RPMI8226 (cell line): Measurements from ENCODE around the gene TNNC1.

Experiments
- DNase-seq: peaks from one replicate; pipeline ENCODE4 v3.0.0-alpha.2; 2015

The TNNC1 gene

DNA sequence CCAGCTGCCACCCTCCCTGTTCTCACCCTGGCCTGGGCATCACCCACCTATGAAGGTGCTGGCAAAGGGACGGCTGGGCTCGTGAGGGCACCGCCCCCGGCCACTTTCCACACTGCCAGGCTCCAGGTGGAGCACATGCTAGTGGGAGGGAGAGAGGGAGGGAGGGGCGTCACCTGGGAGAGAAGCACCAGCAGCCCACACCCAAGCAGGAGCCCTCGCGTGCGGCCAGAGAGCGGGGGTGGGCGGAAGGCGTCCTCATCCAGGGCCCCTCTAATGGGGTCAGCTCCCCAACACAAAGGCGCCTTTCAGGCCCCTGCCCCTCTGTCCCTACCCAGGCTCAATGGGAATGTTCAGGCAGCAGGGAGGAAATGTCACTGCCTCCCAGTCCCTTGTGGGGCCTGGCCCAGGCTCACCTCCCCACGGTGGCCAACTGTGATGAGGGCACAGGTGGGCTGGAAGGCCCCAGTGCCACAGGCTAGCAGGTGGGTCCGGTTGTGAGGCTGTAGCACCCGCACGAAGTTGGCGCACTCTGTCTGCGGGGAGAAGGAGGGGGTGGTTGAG, 12.0 kb downstream of the TNNC1 start:
- DNase-seq: no peak

- DNase-seq: no peak
These were observed 12.6 kb downstream of the TNNC1 start for GRCh38 chr3:52441091-52441771.

- no peak for DNase-seq
These were observed 13.2 kb downstream of the TNNC1 start for GRCh38 chr3:52440671-52441070.

DNA sequence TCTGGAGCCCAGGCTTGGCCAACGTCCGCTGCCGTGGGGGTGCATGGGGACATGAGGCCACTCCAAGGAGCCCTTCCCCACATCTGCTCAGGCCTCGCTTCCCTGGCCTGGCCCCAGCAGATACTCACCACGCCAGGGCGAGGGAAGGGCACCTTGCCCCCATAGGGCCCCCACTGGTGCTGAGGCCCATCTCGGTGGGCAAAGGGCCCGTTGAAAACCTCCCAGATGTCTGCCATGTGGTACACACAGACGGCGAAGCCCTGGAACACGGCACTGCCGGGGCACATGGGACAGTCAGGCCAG, 13.6 kb downstream of the TNNC1 start:
- no peak for DNase-seq

- DNase-seq: no peak
These were observed 14.2 kb downstream of the TNNC1 start for GRCh38 chr3:52439426-52440248.

DNA sequence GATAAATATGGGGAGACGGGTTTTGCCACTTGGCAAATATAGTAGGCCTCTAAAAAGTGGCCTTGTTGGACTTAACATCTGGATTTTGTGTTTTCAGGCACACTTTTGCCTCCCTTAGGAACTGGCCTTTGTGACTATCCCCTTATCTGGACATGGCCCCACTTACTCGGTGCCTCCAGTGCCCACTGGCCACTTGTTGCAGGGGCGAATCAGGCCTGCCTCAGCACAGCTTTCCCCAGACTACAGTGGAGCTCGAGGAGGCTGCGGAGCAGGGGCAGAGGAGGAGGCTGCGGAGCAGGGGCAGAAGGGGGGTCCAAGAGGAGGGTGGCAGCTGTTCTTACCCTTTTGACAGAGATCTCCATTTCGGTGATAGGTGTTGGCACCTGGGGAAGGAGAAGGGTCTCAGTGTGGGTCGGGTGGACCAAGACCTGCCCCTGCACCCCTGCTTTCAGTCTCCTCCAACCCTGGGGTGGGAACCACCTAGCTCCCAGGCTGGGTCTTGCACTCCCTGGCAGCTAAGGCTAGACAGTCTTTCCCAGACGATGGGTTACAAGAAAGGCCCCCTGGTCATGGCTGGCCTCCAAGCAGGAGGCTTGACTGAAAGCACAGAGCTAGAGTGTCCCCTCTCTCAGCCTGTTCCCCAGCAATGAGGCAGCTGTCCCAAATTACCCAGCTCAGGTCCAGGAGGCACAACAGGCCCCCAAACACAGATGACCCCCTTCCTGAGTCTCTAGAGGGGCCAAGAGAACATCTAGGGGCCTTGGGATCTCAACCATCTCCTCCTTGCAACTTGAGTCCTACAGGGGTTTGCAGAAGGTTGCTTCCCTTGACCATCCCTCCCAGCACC, 15.0 kb downstream of the TNNC1 start:
- DNase-seq: no peak

GRCh38 chr3:52438104-52438376, 15.8 kb downstream of the TNNC1 start:
- no peak for DNase-seq

DNA sequence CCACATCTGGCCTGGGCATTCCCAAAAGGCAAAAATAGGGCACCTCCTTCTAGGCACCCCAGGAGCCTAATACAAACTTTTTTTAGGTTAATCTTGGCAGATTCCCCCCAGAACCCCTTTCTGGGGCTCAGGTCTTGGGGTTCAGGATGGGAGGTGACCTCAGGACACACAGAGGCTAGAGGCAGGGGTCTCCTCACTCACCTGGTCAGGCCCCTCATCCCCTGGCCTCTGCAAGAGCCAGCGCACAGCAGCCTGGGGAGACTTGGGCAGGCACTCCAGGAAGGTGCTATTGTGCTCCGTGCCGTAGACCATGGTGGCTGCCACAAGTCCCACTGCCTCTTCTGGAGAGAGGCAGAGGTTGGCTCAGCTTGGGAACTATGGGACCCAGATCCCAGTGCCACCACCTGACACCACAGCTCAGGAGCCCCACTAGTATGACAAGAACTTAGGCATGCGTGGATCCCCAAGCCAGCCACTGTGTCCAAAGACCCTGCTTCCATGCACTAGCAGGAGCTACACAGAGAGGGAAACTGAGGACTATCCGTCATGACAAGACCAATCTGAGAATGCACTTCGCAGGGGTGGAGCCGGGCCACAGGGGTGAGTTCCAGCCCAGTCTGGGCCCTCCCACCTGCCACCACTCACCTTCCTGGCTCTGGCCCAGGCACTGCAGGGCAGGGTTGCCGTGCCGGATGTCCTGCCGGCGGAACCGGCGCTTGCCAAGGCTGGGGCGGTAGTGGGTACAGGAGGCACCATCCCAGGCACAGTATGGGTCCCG, 16.3 kb downstream of the TNNC1 start:
- DNase-seq: no peak

- DNase-seq: no peak
These were observed 17.2 kb downstream of the TNNC1 start for GRCh38 chr3:52436500-52437149.

- no peak for DNase-seq
These were observed 18.4 kb downstream of the TNNC1 start for GRCh38 chr3:52435246-52436101.

DNA sequence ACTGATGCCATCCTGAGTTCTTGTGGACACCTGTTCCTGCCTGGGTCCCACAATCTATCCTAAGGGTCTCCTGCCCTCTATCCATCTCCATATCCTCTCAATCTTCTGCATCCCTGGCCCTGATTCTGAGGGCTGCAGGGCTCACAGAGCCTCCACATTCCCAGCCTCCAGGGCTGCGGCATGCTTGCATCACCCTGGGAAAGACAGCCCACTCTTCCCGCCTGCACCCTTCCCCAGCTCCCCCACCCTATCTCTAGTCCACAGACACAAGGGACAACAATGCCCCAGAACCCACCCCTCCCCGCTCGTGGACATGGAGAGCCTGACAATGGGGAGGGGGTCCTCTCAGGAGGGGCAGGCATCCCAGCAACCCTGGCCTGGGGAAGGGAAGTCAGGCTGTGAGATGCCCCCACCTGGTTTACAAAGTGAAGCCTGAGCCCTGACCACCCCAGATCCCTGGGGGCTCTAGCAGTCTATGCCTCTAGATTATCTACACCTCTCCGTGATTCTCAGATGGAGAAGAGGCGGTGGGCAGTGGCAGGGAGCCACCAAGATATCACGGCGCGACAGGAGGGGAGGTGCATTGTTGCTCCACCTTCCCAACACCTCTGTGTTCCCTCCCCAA, 19.2 kb downstream of the TNNC1 start:
- no peak for DNase-seq

GRCh38 chr3:52433996-52434479, 19.8 kb downstream of the TNNC1 start:
- no peak for DNase-seq

DNA sequence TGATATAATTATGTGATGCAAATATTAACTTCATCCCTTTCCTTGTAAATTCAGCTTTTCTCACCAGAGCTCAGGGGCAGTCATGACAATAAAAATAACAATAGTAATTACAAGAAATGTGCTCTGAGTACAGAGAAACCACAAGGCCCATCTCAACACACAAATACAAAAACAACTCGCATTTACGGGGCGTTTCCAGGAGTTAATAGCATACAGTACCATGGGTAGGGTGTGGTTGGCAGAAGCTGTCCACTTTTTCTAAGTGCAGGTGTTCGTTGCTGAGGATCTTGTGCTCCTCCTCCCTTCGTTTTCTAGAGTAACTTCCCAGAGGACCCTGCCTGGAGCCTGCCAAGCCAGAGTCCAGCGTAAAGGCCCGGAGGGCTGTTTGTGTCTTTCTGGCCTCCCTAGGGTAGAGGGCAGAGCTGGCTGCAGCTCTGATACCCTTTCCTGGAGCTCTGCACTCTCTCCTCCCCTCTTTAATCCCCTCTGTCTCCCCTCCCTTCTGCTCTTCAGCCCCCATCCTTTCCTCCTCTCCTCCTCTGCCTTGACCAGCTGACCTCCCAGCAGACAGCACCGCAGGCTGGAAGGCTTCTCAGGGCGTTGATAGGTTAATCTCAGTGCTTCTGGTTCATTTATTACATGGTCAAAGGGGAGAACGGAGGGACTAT, 20.4 kb downstream of the TNNC1 start:
- no peak for DNase-seq

DNA sequence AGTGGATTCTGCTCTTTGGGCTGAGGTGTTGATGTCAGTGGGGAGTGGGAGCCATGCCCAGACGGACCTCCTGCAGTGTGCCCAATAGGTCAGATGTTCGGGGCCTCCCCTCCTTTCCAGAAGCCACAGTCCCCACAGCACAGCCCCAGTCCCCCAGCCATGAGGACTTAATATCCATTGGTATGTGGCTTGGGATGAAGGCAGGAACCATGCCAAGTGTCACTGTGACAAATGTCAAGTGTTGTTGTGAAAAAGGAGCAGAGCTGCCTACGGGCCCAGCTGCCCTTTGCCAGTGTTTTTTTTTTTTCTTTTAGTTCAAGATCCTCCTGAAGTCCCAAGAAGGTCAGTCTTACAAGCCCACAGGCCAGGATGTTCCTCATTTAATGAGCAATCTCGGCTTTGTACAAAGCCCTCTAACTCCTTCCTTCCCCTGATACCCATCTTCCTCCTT, 21.1 kb downstream of the TNNC1 start:
- no peak for DNase-seq

DNA sequence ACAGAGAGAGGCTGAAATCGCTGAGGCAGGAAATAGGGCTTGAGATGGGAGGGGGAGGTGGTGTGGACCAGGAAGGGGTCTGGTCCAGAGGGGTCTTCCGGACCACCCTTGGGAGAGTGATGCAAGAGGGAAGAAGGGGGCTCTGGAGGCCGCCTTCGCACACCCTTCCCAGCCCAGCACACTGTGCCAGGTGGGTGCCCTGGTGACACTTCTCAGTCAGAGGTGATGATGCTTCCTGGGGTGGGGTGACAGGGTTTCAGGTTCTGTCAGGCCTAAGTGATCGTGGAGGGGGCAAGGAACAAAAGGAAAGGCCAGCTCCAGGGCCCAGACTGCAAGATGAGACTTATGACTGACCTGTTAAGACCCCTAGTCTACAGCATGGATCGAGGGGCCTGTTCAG, 21.6 kb downstream of the TNNC1 start:
- no peak for DNase-seq

- DNase-seq: no peak
These were observed 22.2 kb downstream of the TNNC1 start for GRCh38 chr3:52431459-52432223.

DNA sequence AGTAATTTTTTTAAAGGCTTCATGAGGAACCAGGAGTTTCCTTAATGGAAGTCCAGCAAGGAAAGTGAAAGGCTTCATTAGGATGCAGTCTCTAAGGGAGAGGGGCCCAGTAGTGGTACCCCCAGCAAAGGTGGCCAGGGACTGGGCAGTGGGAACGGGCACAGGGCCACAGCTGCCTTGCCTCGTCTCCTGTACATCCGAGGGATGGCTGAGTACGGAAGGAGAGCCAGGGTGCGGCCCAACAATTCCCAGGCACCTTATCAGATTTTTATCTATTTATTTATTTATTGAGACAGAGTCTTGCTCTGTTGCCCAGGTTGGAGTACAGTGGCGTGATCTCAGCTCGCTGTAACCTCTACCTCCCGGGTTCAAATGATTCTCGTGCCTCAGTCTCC, 23.4 kb downstream of the TNNC1 start:
- DNase-seq: no peak

- no peak for DNase-seq
These were observed 23.9 kb downstream of the TNNC1 start for GRCh38 chr3:52429779-52430415.

DNA sequence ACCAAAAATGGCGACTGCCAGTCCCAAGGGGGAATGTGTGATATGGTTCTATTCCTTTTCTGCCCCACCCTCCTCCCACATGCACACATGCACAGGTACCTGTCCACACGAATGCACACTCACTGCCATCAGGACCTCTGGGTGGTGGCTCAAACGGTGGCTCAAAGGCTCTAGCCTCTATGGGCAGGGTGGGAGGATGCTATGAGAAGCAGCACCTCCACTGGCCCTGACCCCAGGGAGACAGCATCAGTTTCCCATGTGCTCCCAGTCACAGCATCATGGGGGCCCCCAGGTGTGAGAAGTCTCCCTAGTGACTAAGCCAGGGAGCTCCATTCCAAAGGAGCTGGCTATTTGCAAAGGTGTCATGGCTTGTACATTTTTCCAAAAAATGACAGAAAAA, 24.8 kb downstream of the TNNC1 start:
- no peak for DNase-seq
